Measurements from ENCODE around the gene ACOT11.

ACOT11 gene

DNA sequence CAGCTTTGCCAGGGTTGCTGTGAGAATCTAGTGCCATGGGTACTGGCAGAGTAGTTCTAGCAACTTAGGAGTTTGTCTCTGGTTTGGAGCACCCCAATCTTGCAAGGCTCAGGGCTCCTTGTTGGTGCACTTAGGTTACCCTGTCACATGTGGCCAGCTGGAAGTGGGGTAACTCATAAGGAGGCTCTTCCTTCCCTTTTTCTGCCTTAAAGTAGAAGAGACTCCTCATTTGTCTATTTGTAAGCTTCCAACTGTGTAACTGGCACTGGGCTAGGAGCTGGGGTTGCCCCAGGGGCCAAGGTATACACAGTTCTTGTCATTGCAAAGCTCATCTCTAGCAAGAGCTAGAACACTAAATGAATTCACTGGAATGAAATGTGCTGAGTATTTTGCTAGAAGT lies 104.1 kb downstream of the ACOT11 start:
- no peak for DNase-seq

DNA sequence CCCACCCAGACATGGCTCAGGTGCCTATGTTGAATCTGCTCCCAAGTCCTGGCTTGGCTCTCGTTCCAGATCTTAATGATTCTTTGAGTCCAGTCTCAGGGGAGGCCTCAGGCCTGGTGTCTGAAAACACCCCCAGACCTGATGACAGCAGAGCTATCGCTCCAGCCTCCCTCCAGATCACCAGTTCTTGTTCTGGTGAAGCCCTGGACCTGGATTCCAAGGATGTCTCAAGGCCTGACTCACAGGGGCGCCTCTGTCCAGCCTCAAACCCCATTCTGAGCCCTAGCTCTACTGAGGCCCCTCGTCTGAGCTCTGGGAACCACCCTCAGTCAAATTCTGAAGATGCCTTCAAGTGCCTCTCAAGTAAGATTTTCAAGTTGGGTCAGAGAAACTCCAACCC lies 105.0 kb downstream of the ACOT11 start:
- DNase-seq = no peak

DNA sequence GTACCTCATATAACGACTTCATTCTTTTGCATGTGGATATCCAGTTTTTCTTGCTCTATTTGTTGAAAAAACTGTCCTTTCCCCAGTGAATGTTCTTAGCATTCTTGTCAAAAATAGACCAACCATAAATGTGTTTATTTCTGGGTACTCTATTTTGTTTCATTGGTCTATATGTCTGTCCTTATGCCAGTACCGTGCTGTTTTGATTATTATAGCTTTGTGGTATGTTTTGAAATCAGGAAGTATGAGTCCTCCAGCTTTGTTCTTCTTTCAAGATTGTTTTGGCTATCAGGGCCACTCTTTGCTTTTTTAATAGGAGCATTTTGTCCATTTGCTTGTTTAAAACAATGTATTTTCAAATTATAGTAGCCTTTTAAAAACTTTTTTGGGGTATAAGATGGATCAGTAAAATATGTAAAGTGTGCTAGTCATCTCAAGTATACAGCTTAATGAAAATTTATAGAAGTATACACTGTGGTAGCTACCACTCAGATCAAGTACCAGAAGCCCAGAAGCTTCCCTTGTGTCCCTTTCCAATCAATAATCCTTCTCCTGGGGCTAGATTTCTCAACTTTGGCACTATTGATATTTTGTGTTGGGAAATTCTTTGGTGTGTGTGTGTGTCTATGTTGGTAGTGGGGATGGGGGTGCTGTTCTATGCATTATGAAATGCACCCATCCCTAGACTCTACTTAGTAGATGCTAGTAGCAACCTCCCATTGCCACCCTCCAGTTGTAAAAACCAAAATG lies 110.3 kb downstream of the ACOT11 start:
- no peak for DNase-seq
